Kasumi-1 (cell line): ENCODE measurements around the gene JMJD6.

Experiments used
- DNase-seq, 2 experiments: peaks; one replicate each; lab custom pipeline; 2025; lab: John Stamatoyannopoulos, UW

Gene JMJD6

DNA sequence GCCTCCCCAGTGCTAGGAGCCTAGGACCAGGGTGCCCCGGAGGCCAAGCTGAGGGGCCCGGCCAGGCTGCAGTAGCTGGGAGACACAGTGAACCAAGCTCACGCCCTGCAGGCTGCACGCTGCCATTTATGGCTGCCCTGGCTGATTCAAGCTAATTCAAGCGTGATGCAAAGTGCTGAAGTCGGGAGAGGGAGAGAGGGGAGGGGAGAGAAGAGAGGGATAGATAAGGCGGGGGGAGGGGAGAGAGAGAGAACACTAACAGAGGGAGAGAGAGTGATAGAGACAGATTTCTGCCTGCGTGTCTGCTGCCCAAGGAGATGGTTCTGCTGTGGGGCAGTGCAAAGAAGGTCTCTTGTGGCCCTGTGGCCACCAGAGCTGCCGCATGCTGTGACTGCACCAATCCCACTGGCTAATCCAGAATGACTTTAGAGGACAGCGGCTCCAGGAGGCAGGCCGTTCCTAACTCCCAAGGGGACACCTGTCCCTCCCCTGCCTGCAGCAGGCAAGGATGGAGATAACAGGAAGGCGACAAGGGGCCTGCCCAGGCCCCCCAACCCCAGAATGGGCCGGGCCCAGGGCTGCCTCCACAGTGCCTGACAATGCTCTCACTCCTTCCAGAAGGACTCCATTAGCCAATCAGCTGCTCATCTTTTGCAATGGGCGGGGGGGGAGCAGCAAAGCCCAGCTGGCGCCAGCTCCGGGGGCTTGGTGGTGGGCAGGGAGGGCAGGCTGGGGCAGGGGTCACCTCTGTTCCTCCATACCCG is 28.5 kb downstream of the JMJD6 start:
- DNase-seq: no peak

DNA sequence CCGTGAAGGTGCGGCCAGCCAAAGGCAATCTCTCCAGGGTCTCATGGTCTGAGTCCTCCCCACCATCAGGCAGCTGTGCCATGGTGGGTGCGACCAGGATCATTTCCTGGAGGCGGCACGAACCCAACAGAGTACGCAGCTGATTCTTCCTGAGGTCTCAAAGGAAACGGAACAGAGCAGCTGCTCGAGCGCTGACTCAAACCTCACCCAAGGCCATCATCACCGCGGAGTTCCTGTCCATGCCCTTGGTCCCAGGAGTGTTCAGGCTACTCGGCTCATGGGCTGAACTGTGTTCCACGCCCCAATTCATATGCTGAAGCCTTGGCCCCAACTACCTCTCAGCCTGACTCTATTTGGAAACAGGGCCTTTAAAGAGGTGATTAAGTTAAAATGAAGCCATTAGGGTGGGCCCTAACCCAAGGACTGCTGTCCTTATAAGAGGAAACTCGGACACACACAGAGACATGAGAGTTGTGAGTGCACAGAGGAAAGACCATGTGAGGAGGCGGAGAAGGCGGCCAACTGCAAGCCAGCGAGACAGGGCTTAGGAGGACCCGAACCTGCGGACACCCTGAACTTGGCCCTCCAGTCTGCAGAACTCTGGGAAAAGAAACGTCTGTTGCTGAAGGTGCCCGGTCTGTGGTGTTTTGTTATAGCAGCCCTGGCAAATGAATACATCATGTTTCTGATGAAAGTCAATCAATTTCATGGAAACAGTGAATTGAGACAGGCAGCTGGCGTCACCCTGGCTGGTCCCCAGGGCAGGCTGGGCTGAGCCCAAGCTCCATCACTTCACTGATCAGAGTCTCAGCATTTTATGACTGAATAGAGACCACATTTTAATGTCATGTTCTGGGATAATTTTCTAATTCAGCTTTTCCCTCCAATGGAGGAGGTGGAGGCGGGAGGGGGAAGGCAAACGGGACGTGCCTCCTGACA is 29.4 kb downstream of the JMJD6 start:
- no peak for DNase-seq

DNA sequence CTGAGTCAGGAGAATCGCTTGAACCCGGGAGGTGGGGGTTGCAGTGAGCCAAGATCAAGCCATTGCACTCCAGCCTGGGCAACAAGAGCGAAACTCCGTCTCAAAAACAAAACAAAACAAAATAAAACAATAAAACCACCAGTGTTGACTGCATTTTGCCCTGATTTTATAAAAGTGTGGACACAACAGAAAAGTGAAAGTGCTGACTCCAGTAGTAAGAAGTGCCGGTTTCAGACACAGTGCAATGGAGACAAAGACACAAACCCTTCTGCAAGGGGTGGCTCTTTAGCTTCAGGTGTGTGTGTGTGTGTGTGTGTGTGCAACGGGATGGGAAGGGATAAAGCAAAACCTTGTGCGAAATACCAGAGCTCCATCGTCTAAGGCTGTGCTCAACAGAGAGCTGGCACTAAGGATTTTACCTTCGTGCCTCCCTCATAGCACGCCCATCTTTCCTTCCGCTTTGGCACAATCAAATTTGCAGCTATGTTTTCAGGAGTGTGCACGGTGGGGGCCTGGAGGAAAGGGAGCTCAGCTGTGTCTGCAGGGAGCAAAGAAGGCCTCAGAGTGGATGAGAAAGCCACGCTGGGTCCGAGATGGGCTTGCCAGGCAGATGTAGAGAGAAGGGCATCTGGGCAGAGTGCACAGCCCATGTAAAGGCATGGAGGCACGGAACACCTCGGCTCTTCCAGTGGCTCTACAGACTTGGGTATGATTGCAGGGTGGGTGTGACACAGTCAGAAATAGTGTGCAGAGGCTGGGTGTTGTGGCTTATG is 31.2 kb downstream of the JMJD6 start:
- no peak for DNase-seq

DNA sequence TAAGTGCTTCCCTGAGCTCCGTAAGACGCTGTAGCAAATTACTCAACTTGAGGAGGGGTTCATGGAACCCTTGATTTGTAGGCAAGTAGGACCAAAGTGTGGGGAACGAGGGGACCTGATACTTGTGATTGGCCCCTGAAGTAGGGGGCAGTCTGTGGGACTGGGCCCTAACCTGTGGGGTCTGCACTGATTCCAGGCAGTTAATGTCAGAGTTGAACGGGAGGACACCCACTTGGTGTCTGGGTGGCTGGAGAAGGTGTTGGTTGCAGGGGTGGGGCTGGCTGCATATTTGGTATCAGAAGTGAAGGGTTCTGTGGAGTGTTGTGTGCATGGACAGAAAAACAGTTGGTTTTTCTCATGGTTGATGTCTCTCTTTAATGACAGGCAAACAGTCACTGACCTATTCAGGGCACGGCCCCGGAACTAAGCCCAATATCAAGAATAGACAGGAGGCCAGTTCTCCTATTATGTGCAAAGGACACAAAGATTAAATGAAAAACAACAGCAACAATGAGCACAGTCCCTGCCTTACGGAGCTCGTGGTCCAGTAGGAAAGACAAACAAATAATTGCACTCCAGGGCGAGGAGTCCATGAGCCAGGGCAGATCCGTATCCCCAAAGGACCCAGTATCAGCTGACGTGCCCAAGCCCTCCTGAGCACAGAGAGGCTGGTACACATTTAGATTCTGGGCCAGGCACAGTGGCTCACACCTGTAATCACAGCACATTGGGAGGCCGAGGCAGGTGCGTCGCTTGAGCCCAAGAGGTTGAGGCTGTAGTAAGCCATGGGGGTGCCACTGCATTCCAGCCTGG is 34.8 kb downstream of the JMJD6 start:
- DNase-seq: no peak

DNA sequence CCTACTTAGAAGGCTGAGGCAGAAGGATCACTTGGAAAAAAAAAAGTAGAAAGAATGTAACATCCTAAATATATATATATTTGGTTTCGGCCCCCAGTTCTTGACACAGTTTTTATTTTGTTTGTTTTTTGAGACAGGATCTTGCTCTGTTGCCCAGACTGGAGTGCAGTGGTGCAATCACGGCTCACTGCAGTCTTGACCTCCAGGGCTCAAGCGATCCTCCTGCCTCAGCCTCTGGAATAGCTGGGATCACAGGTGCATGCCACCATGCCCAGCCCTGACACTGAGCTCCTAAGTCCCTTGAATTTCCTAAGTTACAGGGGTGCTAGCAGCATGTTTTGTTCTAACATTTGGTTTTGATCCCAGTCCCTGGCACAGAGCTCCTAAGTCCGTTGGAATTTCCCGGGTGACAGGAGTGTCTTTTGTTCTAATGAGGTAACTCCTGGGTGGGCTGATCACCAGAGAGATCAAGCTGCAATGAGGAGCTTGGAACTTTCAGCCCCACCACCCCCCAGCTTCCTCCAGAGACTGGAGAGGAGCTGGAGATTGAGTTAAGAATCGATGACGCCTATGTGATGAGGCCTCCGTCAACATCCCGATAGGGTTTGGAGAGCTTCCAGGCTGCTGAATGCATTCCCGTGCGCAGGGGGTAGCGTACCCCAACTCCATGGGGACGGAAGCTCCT is 35.7 kb downstream of the JMJD6 start:
- no peak for DNase-seq

DNA sequence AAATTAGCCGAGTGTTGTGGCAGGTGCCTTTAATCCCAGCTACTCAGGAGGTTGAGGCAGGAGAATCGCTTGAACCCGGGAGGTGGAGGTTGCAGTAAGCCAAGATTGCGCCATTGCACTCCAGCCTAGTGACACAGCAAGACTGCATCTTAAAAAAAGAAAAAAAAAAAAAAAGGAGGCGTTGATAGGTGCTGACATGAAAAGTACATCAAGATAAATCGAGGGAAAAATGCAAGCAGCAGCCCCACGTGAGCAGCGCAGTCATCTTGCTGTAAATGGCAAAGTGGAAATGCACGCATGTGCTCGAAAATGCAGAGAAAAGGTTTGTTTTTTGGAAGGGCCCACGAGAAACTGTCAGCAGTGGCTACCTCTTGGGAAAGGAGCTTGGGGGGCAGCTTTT is 36.5 kb downstream of the JMJD6 start:
- no peak for DNase-seq

DNA sequence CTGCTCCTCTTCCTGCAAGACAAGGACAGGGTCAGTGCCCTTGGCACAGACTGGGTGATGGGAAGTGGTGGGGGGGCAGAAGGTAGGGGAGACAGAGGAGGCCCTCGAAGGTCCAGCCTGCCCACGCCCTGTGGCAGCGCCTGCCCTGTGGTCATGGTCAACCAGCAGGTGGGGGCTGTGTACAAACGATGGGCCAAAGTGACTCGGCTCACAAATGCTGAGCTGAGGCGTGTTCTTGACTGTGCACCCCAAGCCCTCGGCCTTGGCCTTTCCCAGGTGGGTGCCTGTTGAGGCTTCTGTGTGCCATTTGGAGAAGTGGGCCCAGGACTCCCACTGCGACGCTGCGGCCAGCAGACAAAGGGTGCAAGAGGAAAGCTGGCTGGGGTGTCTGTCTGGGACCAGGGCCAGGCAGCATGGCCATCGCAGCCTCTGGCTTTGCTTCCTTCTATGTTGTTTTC is 38.2 kb downstream of the JMJD6 start:
- DNase-seq: no peak

DNA sequence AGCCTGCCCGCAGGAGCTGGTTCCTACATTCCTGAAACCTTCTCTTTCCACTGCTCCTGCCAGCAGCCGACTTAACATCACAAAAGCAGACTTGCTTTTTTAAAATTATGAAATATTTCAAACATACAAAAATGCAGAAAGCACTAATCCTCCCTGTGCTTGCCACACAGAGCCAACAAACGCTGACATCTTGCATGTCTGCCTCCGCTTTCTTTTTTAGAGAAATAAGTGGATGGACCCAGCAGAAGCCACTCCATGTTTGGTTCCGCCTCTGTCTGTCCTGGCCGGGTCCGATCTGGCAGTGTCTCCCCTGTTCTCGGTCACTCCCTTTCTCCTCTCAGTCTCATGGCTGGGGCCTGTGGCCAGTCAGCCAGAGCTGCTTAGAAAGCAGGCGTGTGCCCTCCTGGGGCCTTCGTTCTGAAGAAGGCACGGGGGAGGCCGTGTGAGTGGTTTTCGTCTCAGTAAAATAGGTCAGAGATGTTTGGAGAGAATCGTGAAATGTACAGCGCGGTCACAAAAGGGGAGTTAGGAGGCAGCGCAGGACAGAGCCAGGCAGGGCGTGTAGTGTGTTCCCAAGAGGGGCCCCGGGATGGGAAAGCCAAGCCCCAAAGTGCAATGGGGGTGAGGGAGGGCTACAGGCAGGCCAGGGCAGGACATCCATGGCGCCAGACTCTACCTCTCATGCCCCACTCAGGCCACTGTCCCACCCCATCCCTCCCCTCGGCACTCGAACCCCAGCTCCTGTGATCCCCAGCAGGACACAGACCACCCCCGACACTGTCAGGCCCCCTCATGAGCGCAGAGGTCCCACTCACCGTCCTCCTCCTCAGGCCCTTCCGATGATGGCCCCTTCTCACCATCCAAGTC is 38.9 kb downstream of the JMJD6 start:
- no peak for DNase-seq

DNA sequence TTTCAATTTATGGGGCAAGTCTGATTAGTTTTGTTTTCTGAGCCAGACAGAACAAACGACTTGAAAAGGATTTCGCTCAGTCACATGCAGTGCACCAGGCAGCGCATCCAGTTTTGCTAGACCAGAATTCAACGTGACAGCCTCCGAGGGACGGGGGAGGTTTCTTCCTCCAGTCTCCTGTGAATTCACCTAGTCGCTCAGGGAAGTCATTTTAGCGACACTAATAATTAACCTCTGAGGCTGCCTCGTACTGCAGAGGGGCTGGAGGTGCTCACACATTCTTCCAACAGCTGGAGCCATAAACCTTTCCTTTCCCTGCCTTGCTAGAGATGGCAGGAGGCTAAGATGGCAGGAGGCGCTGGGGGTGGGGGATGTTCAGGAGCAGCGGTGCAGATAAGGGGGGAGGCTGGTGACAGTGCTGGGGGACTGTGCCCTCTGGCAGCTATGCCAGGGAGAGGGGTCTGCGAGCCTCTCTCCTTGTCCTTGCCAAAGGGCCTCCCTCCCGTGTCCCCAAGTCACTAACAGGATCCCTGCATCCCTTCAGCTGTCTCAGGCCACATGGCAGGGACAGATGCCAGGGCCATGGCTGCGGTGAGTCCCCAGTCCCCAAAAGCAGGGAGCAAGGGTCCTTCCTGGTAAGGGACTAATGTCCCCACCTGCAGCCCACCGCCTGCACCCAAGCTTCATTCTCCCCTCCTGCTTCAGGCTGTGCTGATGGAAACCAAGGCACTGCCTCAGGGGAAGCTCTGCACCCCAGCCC is 39.7 kb downstream of the JMJD6 start:
- DNase-seq: no peak

DNA sequence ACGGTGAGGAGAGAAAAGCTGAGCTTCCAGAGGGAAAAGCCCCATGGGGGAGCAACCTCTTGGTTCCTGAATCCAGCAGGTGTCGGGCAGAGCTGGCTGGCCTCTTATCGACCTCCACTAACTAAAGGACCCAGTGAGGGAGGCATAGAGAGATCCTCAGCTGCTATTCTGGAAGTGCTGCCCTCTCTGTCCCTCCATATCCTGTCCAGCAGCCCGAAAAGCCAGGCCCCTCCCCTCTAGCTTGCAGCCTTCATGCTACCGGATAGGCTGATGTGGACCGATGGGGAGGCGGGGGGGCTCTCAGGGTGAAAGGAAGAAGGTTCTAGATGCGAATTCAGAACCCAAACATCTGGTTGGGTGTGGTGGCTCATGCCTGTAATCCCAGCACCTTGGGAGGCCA is 40.6 kb downstream of the JMJD6 start:
- no peak for DNase-seq

DNA sequence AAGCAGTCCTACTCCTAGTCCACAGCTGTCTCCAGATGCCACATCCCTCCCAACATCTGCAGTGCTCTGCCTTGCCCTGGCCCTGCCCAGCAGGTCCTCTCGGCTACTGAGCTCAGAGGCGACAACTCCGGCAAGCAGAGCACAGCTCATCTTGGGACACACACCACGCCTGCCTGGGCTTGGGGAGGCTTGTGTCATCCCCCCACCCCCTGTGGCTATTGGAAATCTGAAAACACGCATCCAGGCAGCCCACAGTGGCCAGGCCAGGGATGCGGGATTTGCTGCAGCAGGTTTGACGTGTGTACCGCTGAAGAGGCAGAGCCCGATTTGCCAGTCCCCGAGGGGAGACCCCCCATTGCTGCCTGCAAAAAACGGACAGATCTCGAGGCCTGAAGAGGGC is 41.0 kb downstream of the JMJD6 start:
- DNase-seq: no peak

DNA sequence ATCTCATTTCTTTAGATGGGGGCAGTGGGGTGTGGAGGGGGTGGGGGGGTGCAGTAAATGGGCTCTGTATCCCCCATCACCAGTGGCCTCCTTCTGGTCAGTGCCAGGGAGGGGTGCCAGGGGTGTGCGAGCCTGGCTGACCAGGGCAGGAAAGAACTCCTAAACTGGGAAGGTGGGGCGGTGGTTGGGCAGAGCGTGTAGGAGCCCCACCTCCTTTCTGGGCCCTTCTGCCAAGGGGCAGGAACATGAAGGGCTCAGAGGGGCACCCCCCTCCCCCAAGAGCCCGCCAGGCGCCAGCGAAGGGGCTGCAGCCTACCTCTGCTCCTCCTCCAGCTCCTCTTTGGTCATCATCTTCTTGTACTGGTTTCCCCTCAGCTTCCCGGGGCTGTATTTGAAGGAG is 41.6 kb downstream of the JMJD6 start:
- no peak for DNase-seq

DNA sequence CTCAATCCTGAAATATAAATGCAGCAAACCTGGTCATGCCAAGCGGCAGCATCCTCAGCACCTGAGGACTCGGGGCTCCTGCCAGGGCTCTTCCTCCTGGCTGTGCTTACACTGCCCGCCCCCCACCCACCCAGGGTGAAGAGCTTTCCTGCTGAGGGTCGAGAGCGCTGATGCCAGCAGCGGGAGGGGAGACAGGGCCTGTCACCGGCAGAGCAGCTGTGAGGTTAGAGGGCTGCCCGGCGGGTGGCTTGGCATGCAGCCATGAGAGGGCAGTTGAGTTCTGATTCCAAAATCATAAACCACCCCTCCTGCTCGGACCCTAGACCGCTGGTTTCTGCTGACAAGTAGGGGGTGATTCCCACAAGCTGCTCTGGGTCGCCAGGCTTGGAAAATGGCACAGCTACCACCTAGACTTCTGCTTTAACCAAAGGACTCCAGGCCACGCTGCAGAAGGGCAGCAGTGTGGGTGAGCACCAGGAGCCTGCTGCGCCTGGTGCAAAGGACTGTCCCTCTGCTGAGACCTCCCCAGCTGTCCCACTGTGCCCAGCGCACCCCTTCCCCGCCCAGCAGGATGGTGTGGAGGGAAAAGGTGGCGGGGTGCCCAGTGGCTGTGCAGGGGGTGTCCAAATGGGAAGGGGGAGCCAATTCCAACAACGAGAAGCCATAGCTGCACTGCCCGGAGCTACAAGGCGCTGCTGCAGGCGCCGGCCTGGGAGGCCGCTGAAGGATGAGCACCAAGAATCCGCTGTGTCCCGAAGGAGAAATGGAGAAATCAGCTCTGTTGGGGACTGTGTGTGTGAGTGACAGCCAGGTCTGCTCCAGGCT is 42.3 kb downstream of the JMJD6 start:
- no peak for DNase-seq

DNA sequence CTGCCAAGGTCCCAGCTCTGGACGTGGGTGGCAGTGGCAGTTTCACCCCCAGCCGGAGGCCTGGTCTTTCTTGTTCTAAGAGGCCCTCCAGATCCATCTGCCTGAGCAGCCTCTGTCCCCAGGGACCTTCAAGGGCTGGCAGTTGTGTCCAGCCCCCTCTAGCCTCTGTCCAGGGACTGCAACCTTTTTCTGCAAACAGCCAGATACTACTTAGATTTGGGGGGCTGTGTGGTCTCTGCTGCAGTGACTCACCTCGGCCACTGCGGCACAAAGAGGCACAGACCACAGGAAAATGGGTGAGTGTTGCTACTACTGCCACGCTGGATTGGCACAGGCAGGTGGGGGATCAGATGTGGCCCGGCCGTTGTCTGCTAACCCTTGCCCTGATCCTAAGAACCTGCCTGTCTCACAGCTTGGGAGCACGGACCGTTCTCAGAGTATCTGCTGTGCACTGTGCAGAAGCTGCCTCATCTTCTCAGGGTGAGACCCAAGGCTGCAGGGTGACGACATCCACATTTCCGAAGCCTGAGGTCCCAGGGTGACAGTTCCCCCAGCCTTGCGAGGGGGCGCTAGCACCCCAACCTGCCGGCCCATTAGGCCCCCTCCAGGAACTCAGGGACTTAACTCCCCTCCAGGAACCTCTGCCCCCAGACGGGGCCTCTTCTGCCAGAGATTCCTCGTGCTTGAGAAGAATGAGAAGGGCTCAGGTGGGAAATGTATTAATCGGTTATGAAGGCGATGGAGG is 43.2 kb downstream of the JMJD6 start:
- peak; percentile 21 to 24 for DNase-seq

DNA sequence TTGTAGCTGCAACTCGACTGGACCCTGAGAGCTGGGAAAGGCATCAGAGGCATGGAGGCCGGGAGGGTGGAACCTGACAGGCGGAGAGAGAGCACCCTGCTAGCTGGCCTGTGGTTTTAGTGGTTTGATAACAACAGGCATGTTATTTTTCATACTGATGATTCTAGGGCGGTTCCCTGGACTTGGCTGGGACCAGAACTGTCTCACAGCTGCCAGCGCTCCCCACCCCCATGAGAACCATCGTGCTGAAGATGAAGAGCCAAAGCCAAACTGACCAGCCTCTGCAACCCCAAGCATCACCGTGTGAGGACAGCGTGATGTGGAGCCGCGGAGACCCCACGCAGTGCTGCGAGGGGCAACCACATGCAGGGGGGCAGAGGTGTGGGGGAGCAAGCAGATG is 44.1 kb downstream of the JMJD6 start:
- DNase-seq: no peak

DNA sequence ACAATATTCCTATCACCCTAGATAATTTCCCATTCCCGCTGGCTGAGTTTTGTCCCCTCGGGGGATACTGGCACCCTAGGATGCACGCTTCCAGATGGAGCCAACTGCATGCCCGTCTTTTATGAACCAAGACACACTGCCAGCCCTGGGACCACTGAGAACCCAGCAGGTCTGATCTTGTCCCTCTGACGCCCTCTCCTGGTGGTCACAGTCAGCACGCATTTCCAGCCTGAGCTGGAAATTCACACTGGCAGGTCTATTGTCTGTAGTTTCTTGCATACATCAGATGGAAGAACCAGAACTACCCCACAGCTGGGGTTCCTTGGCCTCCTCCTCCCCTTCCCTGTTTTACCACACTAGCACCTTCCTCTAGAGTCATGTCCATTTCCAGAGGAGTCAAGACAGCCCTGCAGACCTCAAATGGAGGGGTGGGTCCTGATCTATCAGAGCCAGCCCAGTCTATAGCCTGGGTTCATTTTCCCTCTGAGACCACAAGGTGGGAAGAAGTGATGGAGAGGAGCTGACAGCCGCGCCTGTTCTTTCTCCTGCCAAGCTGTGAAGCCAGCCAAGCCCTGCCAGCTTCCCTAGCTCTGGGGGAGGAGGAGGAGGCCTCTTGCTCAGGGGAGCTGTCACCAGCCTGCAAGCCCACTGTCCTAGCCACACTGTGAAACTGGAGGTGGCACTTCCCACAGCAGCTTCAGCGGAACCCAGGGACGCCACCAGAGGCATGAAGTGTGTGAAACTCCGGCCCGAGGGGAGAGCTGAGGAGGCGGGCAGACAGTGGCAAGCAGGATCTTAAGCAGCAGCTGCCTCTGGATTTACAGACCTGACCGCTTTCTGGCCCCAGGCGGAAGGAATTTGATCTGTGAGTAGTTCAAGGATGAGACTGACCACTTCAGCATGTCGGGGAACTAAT is 44.9 kb downstream of the JMJD6 start:
- DNase-seq: peak; percentile 81 to 87
